ENCODE measurements around the gene SH3BGR.

DNA sequence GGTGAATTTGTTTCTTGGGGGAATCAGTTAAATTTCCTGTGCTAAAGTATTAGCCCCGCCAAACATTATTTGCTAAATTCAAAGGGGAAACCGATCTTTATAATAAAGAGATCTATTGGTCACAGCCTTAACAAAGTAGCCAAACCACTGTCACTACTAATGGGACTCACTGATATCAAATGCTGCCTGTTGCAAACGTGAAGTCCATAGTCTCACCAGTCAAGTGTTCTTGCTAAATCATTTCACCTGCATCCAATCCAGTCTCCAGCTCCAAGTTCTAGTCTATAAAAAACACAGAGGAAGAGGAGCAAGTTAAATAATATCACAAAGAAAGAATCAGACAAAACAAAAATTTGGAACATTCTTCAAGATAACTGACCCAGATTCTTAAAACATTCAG lies 30.1 kb downstream of the SH3BGR start:
- TF ChIP-seq, protein P1, sequence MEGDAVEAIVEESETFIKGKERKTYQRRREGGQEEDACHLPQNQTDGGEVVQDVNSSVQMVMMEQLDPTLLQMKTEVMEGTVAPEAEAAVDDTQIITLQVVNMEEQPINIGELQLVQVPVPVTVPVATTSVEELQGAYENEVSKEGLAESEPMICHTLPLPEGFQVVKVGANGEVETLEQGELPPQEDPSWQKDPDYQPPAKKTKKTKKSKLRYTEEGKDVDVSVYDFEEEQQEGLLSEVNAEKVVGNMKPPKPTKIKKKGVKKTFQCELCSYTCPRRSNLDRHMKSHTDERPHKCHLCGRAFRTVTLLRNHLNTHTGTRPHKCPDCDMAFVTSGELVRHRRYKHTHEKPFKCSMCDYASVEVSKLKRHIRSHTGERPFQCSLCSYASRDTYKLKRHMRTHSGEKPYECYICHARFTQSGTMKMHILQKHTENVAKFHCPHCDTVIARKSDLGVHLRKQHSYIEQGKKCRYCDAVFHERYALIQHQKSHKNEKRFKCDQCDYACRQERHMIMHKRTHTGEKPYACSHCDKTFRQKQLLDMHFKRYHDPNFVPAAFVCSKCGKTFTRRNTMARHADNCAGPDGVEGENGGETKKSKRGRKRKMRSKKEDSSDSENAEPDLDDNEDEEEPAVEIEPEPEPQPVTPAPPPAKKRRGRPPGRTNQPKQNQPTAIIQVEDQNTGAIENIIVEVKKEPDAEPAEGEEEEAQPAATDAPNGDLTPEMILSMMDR (conservative IDR thresholded peaks at IDR 0.05; ENCODE audit: low read depth, low read length): no peak
- TF ChIP-seq SMC3 (IDR thresholded peaks at IDR 0.05; ENCODE audit: low read depth, low read length): no peak
- no peak for TF ChIP-seq POLR2A (IDR thresholded peaks at IDR 0.05; ENCODE audit: low read depth, low read length)
- TF ChIP-seq RFX5 (IDR thresholded peaks at IDR 0.05; ENCODE audit: low read depth, low read length): no peak
- no peak for TF ChIP-seq CEBPB (IDR thresholded peaks at IDR 0.05; ENCODE audit: low read depth, low read length)

Measured in IMR-90 (cell line).